Measurements from ENCODE around the gene ARL15.
"Not testable (repeated sequence)": the region's sequence is repeated elsewhere in the genome, so short reads cannot be mapped to it uniquely, and the experiment has no call there.

ARL15 gene

DNA sequence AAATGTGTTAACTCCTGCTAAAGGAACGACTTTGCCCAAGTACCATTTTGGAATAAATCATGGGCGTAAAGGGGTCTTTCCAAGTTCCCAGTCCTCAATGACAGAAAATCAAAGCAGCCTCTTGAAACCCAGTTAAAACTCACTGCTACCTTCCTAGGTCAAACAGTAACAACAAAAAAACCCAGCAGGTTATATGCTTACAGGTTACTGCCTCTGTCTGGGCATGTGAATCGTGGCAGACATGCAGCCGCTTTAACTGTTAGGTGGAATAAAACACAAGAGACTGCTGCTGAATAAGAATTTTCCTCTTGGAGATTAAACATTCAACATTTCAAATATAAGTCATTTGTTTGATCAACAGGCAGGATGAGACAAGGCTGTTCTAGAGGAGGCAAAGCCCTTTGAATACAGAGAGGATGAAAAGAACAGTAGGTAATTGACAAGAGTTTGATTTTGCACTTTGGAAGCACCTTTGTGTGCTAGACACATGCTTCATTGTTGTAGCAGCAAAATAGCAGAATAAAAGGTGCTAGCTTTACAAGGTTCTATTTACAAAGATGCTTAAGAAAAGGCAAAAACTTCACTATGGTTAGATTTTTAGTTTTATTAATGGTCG lies 430.6 kb downstream of the ARL15 start:
- no peak for DNase-seq

- no peak for DNase-seq
Measured at GRCh38 chr5:53878015-53878414, 432.4 kb downstream of the ARL15 start.

GRCh38 chr5:53877243-53877642 lies 433.1 kb downstream of the ARL15 start:
- DNase-seq: no peak

- DNase-seq: no peak
Measured at GRCh38 chr5:53874409-53874808, 436.0 kb downstream of the ARL15 start.

DNA sequence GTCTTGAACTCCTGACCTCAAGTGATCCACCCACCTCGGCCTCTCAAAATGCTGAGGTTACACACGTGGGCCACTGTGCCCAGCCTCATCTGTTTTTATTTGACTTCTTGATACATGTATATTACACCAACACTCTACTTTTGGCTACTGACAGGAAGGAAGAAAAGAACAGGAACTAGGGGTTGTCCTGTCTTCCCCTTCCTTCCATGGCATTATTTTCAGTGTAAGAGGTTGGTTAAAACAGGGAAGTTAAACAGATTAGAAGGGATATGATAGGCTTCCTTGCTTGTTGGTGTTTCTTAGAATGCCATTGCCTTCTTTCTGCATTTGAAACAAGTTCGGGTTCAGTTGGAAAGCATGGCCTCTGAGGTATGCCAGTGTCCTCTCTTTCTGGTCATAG lies 437.1 kb downstream of the ARL15 start:
- DNase-seq: no peak

GRCh38 chr5:53871775-53872174 lies 438.6 kb downstream of the ARL15 start:
- DNase-seq: no peak

GRCh38 chr5:53871050-53871449 lies 439.3 kb downstream of the ARL15 start:
- DNase-seq: no peak

- DNase-seq: no peak
Measured at GRCh38 chr5:53858700-53859456, 451.5 kb downstream of the ARL15 start.

DNA sequence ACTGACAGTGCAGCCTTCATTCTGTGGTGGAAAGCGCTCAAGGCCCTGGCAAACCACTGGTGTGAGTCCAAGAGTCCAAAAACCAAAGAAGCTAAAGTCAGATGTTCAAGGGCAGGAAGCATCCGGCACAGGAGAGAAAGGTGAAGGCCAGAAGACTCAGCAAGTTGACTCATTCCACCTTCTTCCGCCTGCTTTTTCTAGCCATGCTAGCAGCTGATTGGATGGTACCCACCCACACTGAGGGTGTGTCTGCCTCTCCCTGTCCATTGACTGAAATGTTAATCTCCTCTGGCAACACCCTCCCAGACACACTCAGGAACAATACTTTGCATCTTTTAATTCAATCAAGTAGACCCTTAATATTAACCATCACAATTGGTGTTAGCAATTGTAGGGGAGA lies 453.9 kb downstream of the ARL15 start:
- DNase-seq: no peak

DNA sequence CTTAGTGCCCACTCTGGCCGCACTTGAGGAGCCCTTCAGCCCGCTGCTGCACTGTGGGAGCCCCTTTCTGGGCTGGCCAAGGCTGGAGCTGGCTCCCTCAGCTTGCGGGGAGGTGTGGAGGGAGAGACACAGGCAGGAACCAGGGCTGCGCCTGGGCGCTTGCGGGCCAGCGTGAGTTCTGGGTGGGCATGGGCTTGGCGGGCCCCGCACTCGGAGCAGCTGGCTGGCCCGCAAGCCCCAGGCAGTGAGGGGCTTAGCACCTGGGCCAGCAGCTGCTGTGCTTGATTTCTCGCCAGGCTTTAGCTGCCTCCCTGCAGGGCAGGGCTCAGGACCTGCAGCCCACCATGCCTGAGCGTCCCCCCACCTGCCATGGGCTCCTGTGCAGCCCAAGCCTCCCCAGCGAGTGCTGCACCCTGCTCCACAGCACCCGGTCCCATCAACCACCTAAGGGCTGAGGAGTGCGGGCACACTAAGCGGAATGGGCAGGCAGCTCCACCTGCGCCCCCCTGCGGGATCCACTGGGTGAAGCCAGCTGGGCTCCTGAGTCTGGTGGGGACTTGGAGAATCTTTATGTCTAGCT lies 473.4 kb downstream of the ARL15 start:
- DNase-seq: not testable (repeated sequence)

DNA sequence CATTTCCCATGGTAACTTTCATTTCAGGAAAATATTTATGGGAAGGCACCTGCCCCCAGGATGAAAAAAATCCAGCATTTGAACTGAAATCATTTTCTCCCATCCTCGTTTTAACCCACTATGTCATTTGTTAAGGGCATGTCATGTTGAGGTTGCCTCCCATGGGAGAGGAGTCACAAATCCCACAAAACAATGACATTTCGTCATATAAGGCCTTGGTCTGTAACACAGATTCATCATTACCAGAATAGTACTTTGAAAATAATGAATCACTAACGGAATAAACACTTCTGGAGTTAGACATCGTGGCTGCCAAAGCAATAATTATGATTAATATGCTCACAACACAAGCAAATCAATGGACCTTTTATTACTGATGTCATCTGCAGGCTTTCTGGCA lies 475.9 kb downstream of the ARL15 start:
- DNase-seq: no peak
